HG02943 (cell line): Measurements from ENCODE around the gene NT5C1A.
A peak's percentile ranks its signal among the peaks of the same experiment; 100 is the strongest.

Experiments used
- ATAC-seq: cut with Tn5 transposase; IDR thresholded peaks from one replicate; pipeline ENCODE4 v1.9.1; 2021; ENCODE audit warnings: mild to moderate bottlenecking, low read depth, moderate library complexity; ENCODE audit not compliant: unreplicated experiment

NT5C1A gene

GRCh38 chr1:39690225-39690624, 18.3 kb upstream of the NT5C1A start:
- no peak for ATAC-seq

- no peak for ATAC-seq
Measured at GRCh38 chr1:39689635-39690034, 17.7 kb upstream of the NT5C1A start.

- no peak for ATAC-seq
Measured at GRCh38 chr1:39689214-39689613, 17.3 kb upstream of the NT5C1A start.

GRCh38 chr1:39688706-39689105, 16.8 kb upstream of the NT5C1A start:
- ATAC-seq: no peak

- no peak for ATAC-seq
Measured at GRCh38 chr1:39687243-39687642, 15.3 kb upstream of the NT5C1A start.

- no peak for ATAC-seq
Measured at GRCh38 chr1:39685071-39685470, 13.2 kb upstream of the NT5C1A start.

- no peak for ATAC-seq
Measured at GRCh38 chr1:39684313-39684664, 12.4 kb upstream of the NT5C1A start.

GRCh38 chr1:39683591-39684312, 11.8 kb upstream of the NT5C1A start:
- no peak for ATAC-seq

- ATAC-seq: no peak
Measured at GRCh38 chr1:39681999-39682398, 10.1 kb upstream of the NT5C1A start.

GRCh38 chr1:39681294-39681693, 9.4 kb upstream of the NT5C1A start:
- ATAC-seq: no peak

- ATAC-seq: no peak
Measured at GRCh38 chr1:39680751-39681150, 8.8 kb upstream of the NT5C1A start.

- ATAC-seq: no peak
Measured at GRCh38 chr1:39679821-39680220, 7.9 kb upstream of the NT5C1A start.

- no peak for ATAC-seq
Measured at GRCh38 chr1:39678889-39679288, 7.0 kb upstream of the NT5C1A start.

GRCh38 chr1:39677645-39678044, 5.7 kb upstream of the NT5C1A start:
- ATAC-seq: no peak

GRCh38 chr1:39676948-39677548, 5.1 kb upstream of the NT5C1A start:
- no peak for ATAC-seq

- ATAC-seq: no peak
Measured at GRCh38 chr1:39675220-39675619, 3.3 kb upstream of the NT5C1A start.

GRCh38 chr1:39673215-39673614, 1.3 kb upstream of the NT5C1A start:
- no peak for ATAC-seq

- ATAC-seq: no peak
Measured at GRCh38 chr1:39672551-39672947, 642 bp upstream of the NT5C1A start.

- ATAC-seq: no peak
Measured at GRCh38 chr1:39671433-39671792, 494 bp downstream of the NT5C1A start.

- no peak for ATAC-seq
Measured at GRCh38 chr1:39670689-39671088, 1.2 kb downstream of the NT5C1A start.

- no peak for ATAC-seq
Measured at GRCh38 chr1:39668894-39669293, 3.0 kb downstream of the NT5C1A start.

GRCh38 chr1:39668111-39668510, 3.8 kb downstream of the NT5C1A start:
- ATAC-seq: no peak

GRCh38 chr1:39666772-39667171, 5.1 kb downstream of the NT5C1A start:
- peak; percentile 72 for ATAC-seq
